Breast epithelium (tissue), 3 donors: ENCODE results near the gene RNF186.

Experiments used
- CTCF ChIP-seq, 3 donors: fragments of 450-650 bp; IDR thresholded peaks; one replicate each; pipeline ENCODE4 v1.5.1; 2016 to 2017; ENCODE audit warnings: antibody characterized with exemption in 3 of 3, mild to moderate bottlenecking in 3 of 3, moderate library complexity in 3 of 3
- POLR2A ChIP-seq: fragments of 450-650 bp; IDR thresholded peaks from one replicate; pipeline ENCODE4 v1.6.1; 2016; ENCODE audit warnings: antibody characterized with exemption, mild to moderate bottlenecking, moderate library complexity
- POLR2AphosphoS5 ChIP-seq, 3 donors: sonication (generic); formaldehyde crosslinking; IDR thresholded peaks; one replicate each; pipeline ENCODE4 v1.6.1; 2017; ENCODE audit warnings: antibody characterized with exemption in 3 of 3

- TF ChIP-seq POLR2AphosphoS5 (IDR thresholded peaks at IDR 0.05) (no peak), CTCF (IDR thresholded peaks at IDR 0.05) (no peak), POLR2A (no peak)
Observed at GRCh38 chr1:19818324-19818723, 3.2 kb upstream of the RNF186 start.
